K562 (cell line): ENCODE data around the gene CCSAP. TPM values are rescaled to one million over a fixed set of nuclear protein-coding genes. Genes with fewer than 3 reads are reported as not detected.

ENCODE experiments used
- ATAC-seq: fragments of 200-7000 bp; cut with Tn5 transposase; 3 replicates; pipeline ENCODE4 v1.9.1; 2020; ENCODE audit warnings: moderate library complexity
- BruUV-seq: library from RNA; stranded (reverse); fragments of 400-500 nt; replicated peaks from 2 replicates; lab custom pipeline; 2021; lab: Mats Ljungman, UMichigan
- CTCF ChIA-PET: fragments of 300-600 bp; formaldehyde crosslinking; extraction: SDS; loops from one replicate; lab custom pipeline; 2021; ENCODE audit warnings: low intra/inter-chr PET ratio; lab: Yijun Ruan, JAX
- POLR2A ChIA-PET: fragments of 300-600, 350-650 bp; sonication (Branson Sonifier 250); formaldehyde crosslinking; extraction: SDS; loops from one replicate; lab custom pipeline; 2021; ENCODE audit warnings: antibody characterized with exemption, inconsistent platforms; lab: Yijun Ruan, JAX
- DNase-seq, 4 experiments: peaks; one replicate each; pipeline versions ENCODE4 v3.0.0 to v3.0.0-alpha.2; 2011 to 2018; ENCODE audit warnings: low spot score in 3 of 4, mixed read lengths in 3 of 4; ENCODE audit errors: extremely low read depth in 1 of 4
- FAIRE-seq: peaks from 2 replicates; lab custom pipeline; 2011; peaks lifted over from hg19 to GRCh38; lab: Jason Lieb, UNC
- H2AFZ ChIP-seq: 2 replicates; pipeline ENCODE4 v1.6.0; 2011; ENCODE audit warnings: low read depth, low read length, control low read depth, inconsistent platforms
- H3K27ac ChIP-seq: fragments of 200-600 bp; 3 replicates; pipeline ENCODE4 v1.8.0; 2011; ENCODE audit warnings: low read depth, mild to moderate bottlenecking, control low read depth, inconsistent platforms, low read length, moderate library complexity, mixed read lengths; ENCODE audit errors: extremely low read depth
- H3K27me3 ChIP-seq, 2 experiments: fragments of 300-600 bp in 1 of 2; 2 replicates in 1 of 2; 3 replicates in 1 of 2; pipeline versions ENCODE4 v1.6.0 to v1.8.0; 2011; ENCODE audit warnings: inconsistent platforms in 2 of 2, low read length in 2 of 2, mild to moderate bottlenecking in 1 of 2, mixed read lengths in 1 of 2, moderate library complexity in 1 of 2; ENCODE audit not compliant: control insufficient read depth in 2 of 2, insufficient read depth in 2 of 2
- H3K36me3 ChIP-seq: fragments of 300-600 bp; 3 replicates; pipeline ENCODE4 v1.8.0; 2011; ENCODE audit warnings: mild to moderate bottlenecking, low read length, inconsistent platforms; ENCODE audit not compliant: control insufficient read depth, insufficient read depth
- H3K4me1 ChIP-seq, 2 experiments: fragments of 200-600 bp in 1 of 2; replicated peaks in 1 of 2; 2 replicates in 1 of 2; 3 replicates in 1 of 2; pipeline versions ENCODE4 v1.5.1 to v1.8.0; 2011; ENCODE audit warnings: inconsistent platforms in 2 of 2, low read length in 2 of 2, mild to moderate bottlenecking in 1 of 2, mixed read lengths in 1 of 2, moderate library complexity in 1 of 2; ENCODE audit not compliant: control insufficient read depth in 2 of 2, insufficient read depth in 2 of 2
- H3K4me2 ChIP-seq: 2 replicates; pipeline ENCODE4 v1.6.1; 2011; ENCODE audit warnings: low read length, control low read depth, inconsistent platforms, mixed read lengths; ENCODE audit not compliant: insufficient read depth
- H3K4me3 ChIP-seq: fragments of 200-600 bp; sonication (generic), shearing (Covaris generic); 2 replicates; pipeline ENCODE4 v1.5.1; 2016; ENCODE audit warnings: control low read depth, inconsistent platforms
- H3K79me2 ChIP-seq: fragments of 200-600 bp; 3 replicates; pipeline ENCODE4 v1.8.0; 2011; ENCODE audit warnings: low read length, inconsistent platforms; ENCODE audit not compliant: control insufficient read depth, insufficient read depth
- H3K9ac ChIP-seq, 2 experiments: 2 replicates each; pipeline versions ENCODE4 v1.6.0 to v1.6.1; 2011; ENCODE audit warnings: low read depth in 2 of 2, low read length in 2 of 2, control low read depth in 1 of 2, inconsistent platforms in 1 of 2, mild to moderate bottlenecking in 1 of 2, mixed read lengths in 1 of 2; ENCODE audit not compliant: insufficient read depth in 1 of 2
- H3K9me1 ChIP-seq: one replicate; pipeline ENCODE4 v1.6.0; 2011; ENCODE audit warnings: inconsistent platforms, mild to moderate bottlenecking, low read length, moderate library complexity; ENCODE audit not compliant: control insufficient read depth, insufficient read depth
- H3K9me3 ChIP-seq: replicated peaks from 2 replicates; pipeline ENCODE4 v1.5.1; 2011; ENCODE audit warnings: low read depth, low read length, inconsistent platforms; ENCODE audit not compliant: control insufficient read depth, insufficient read depth
- H4K20me1 ChIP-seq: replicated peaks from 2 replicates; pipeline ENCODE4 v1.6.1; 2011; ENCODE audit warnings: low read length, inconsistent platforms, mixed read lengths; ENCODE audit not compliant: control insufficient read depth, insufficient read depth
- E2F5 ChIP-seq: sonication (generic); formaldehyde crosslinking; IDR thresholded peaks from 2 replicates; pipeline ENCODE4 v1.8.0; 2022; ENCODE audit warnings: mild to moderate bottlenecking, missing genetic modification reagents
- MCM5 ChIP-seq: fragments of 450-650 bp; IDR thresholded peaks from 2 replicates; pipeline ENCODE4 v1.6.1; 2016; ENCODE audit warnings: low read depth
- NELFE ChIP-seq: IDR thresholded peaks from 2 replicates; pipeline ENCODE4 v1.6.1; 2011; ENCODE audit warnings: mild to moderate bottlenecking; ENCODE audit not compliant: insufficient read depth, insufficient read length
- RFX7 ChIP-seq: fragments of 250-450 bp; sonication (Bioruptor Pico); IDR thresholded peaks from 2 replicates; pipeline ENCODE4 v1.5.1; 2021; ENCODE audit warnings: mild to moderate bottlenecking
- SMAD4 ChIP-seq: fragments of 250-450 bp; sonication (Bioruptor Pico); conservative IDR thresholded peaks from 2 replicates; pipeline ENCODE4 v1.8.0; 2021; ENCODE audit warnings: inconsistent platforms, mild to moderate bottlenecking, moderate library complexity
- ZFP1 ChIP-seq: fragments of 450-650 bp; formaldehyde crosslinking; IDR thresholded peaks from 2 replicates; pipeline ENCODE4 v1.4.0; 2020; ENCODE audit warnings: mild to moderate bottlenecking, mixed read lengths
- ZNF407 ChIP-seq: fragments of 450-650 bp; IDR thresholded peaks from 2 replicates; pipeline ENCODE4 v1.6.1; 2016; ENCODE audit warnings: low read depth
- WGBS: fragments of 100-300 bp; shearing (Covaris generic); methylation state at CpG from one replicate; pipeline ENCODE4 v1.1.6; 2016; ENCODE audit warnings: low coverage, mixed read lengths; ENCODE audit not compliant: insufficient coverage; ENCODE audit errors: missing lambda C conversion rate; 5-methylcytosine and 5-hydroxymethylcytosine counted together
- in situ Hi-C: fragments of 300-500 bp; cut with MboI; formaldehyde crosslinking; loops from 4 replicates; pipeline ENCODE4 v1.15.0; 2018; ENCODE audit warnings: inconsistent platforms, mixed read lengths
- intact Hi-C: fragments of 100-400 bp; cut with micrococcal nuclease; formaldehyde crosslinking; loops from 2 replicates; pipeline ENCODE4 v1.14.2; 2022
- polyA plus RNA-seq, 8 experiments: library from polyadenylated mRNA; depleted of rRNA in 4 of 8; stranded (reverse) in 5 of 8; unstranded in 3 of 8; fragments of >200 nt; fragmentation: Nextera tagmentation in 2 of 8; fragmentation: Illumina TruSeq in 1 of 8; extraction: Ambion mirVana in 2 of 8; extraction: Trizol in 1 of 8; gene quantifications; 2 replicates each; pipeline versions ENCODE4 v1.2.1 to v1.2.3, GENCODE V29; 2011 to 2014; ENCODE audit warnings: inconsistent platforms in 1 of 8, missing spikeins in 1 of 8
- total RNA-seq, 7 experiments: library from RNA; depleted of rRNA in 6 of 7; stranded (reverse); fragments of >200 nt in 6 of 7; fragmentation: Illumina TruSeq in 2 of 7; extraction: Trizol in 2 of 7; gene quantifications; 2 replicates each; pipeline versions ENCODE4 v1.2.1 to v1.2.3, GENCODE V29; 2011 to 2021; ENCODE audit warnings: low replicate concordance in 1 of 7

The CCSAP gene
- total and polyA plus RNA-seq, 9 of the 15 experiments (the other 6 are each of a cell fraction or from before 2014, with no cell fraction given): 3.6 to 15.9 (median 9.5) TPM

GRCh38 chr1:229380536-229381160 is 37.8 kb upstream of the CCSAP start (continued):
- TF ChIP-seq SMAD4 (CRISPR knock-in tag) (no peak), RFX7 (CRISPR knock-in tag) (no peak)
- TF ChIP-seq, all 486 proteins: peak for 0

GRCh38 chr1:229379846-229380245 is 37.0 kb upstream of the CCSAP start:
- in situ Hi-C loops: no loop called here
- Histone ChIP-seq H3K9ac (no peak overlapping the region), H3K4me2 (no peak overlapping the region), H3K9me3 (no peaks in the 10 kb centered on the region), H3K79me2 (no peaks in the 10 kb centered on the region)
- TF ChIP-seq ZNF407 (no peak), ZFP1 (CRISPR knock-in tag) (no peak), MCM5 (no peak), E2F5 (CRISPR knock-in tag) (no peak), NELFE (no peak)
- TF ChIP-seq, all 486 proteins: peak for 0
- Histone ChIP-seq H3K4me1 (peaks cover 0 to 3% of the 10 kb centered on the region in 2 experiments; a peak in 1 of 5 replicates), H3K36me3 (no peaks in the 10 kb centered on the region), H3K9me1 (no peaks in the 10 kb centered on the region), H3K4me3 (no peak overlapping the region), H3K27me3 (peaks cover 65 to 75% of the 10 kb centered on the region in 2 experiments), H4K20me1 (0 out of 2 replicates have a peak, but pooled peaks cover 2% of the 10 kb centered on the region), H3K27ac (no peak overlapping the region), H2AFZ (no peak overlapping the region)
- DNase-seq (no peak), ATAC-seq (no peak), FAIRE-seq (no peak)
- BruUV-seq: no TSS peak
- WGBS: 2% methylated on average over 5 of the region's 5 CpGs
- CTCF ChIA-PET: no interaction called here
- POLR2A ChIA-PET: interaction anchor here (0.7 kb wide), 1 partner anchor 28 kb away, joined by 3 read pairs; no protein-coding TSS in a partner anchor
- intact Hi-C loops: loop anchor here (5.0 kb wide), 1 partner anchor 123 kb away; no protein-coding TSS in a partner anchor
